ENCODE data around the gene CALCOCO2.

CALCOCO2 gene

DNA sequence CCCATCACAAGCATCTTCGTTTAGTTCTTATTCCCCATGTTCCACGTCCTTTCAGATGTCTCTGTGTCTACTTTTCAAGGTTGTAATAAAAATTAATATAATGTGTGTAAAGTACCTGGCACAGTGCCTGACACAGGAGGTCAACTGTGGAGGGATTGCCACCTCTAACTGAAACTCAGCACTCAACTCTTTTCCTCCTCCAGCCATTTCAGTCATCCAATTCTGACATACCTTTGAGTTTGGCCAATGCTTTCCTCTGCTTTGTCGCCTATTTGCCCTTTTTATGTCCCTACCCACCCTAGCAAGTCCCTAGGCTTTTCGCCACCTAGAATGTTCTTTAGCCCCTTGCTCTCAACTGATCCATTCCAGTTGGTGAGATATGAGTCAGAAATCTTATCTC lies 78.9 kb downstream of the CALCOCO2 start:
- peaks cover 19% of the 10 kb centered on the region for H3K36me3 ChIP-seq (ENCODE audit: control insufficient read depth, insufficient read depth, low read length)
- H3K9me3 ChIP-seq (ENCODE audit: control insufficient read depth, insufficient read depth, low read length): no peaks in the 10 kb centered on the region
- no peak overlapping the region for H3K9ac ChIP-seq (ENCODE audit: low read depth, low read length)
- peak overlapping the region; percentile 97 for H3K4me3 ChIP-seq (ENCODE audit: low read depth, low read length)
- H3K4me1 ChIP-seq (ENCODE audit: control insufficient read depth, insufficient read depth, low read length): peaks cover 10% of the 10 kb centered on the region
- H3K27me3 ChIP-seq (ENCODE audit: control insufficient read depth, insufficient read depth, low read length): no peaks in the 10 kb centered on the region

DNA sequence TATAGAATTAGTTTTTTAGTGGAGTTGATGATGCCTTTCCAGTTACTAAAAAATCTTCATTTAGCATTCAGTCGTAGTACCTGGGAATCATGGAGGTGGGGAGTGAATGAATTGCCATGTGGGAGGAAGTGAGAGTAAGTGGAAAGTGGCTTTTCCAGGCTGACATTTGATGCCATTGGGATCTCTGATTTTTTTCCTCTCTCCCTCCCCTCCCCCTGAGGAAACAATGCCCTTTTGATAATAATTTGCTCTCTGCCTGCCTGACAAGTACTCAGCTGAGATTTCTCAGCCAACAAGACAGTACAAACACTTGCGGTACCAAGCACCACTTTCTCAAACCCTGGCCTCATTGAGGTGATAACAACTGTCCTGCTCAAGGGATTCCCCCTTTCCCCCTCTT lies 79.5 kb downstream of the CALCOCO2 start:
- H3K4me3 ChIP-seq (ENCODE audit: low read depth, low read length): peak overlapping the region; percentile 97
- H3K27me3 ChIP-seq (ENCODE audit: control insufficient read depth, insufficient read depth, low read length): no peaks in the 10 kb centered on the region
- peaks cover 21% of the 10 kb centered on the region for H3K36me3 ChIP-seq (ENCODE audit: control insufficient read depth, insufficient read depth, low read length)
- H3K9me3 ChIP-seq (ENCODE audit: control insufficient read depth, insufficient read depth, low read length): no peaks in the 10 kb centered on the region
- peaks cover 10% of the 10 kb centered on the region for H3K4me1 ChIP-seq (ENCODE audit: control insufficient read depth, insufficient read depth, low read length)
- no peak overlapping the region for H3K9ac ChIP-seq (ENCODE audit: low read depth, low read length)

DNA sequence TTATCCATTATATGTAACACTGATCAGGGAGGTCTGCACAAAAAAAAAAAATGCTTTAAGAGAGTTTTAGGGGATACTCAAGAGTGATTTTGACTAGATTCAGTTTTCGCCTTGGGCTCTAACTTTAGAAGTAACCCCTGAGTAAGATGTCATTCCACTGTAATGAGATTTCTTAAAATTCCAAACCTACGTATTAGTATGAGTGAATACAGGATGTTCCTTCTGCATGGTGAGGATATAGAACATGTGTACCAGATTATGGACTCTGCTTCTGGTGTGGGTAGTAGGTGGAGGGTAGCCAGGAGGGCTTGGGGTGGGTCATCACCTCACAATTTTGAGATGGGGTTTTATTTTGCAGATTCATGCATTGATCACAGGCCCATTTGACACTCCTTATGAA lies 81.6 kb downstream of the CALCOCO2 start:
- Histone ChIP-seq H3K9ac (ENCODE audit: low read depth, low read length) (no peak overlapping the region), H3K4me1 (ENCODE audit: control insufficient read depth, insufficient read depth, low read length) (peaks cover 10% of the 10 kb centered on the region), H3K36me3 (ENCODE audit: control insufficient read depth, insufficient read depth, low read length) (peaks cover 28% of the 10 kb centered on the region), H3K4me3 (ENCODE audit: low read depth, low read length) (no peak overlapping the region), H3K9me3 (ENCODE audit: control insufficient read depth, insufficient read depth, low read length) (no peaks in the 10 kb centered on the region), H3K27me3 (ENCODE audit: control insufficient read depth, insufficient read depth, low read length) (no peaks in the 10 kb centered on the region)
